HepG2 (cell line): ENCODE results near the gene CLDN9. TPM values are rescaled to one million over a fixed set of nuclear protein-coding genes. Genes with fewer than 3 reads are reported as not detected.

Source experiments
- E2F2 ChIP-seq: sonication (generic); formaldehyde crosslinking; IDR thresholded peaks from 2 replicates; pipeline ENCODE4 v1.4.0; 2020; ENCODE audit warnings: missing genetic modification reagents, borderline replicate concordance
- EZH2 ChIP-seq: conservative IDR thresholded peaks from 2 replicates; pipeline ENCODE4 v1.6.1; 2012; ENCODE audit warnings: mild to moderate bottlenecking, low read depth, low read length, moderate library complexity
- HMGXB4 ChIP-seq, 2 experiments: sonication (generic) in 1 of 2; formaldehyde crosslinking in 1 of 2; IDR thresholded peaks; 2 replicates each; pipeline versions ENCODE4 v1.4.0 to v1.6.1; 2018 to 2020; ENCODE audit warnings: missing genetic modification reagents in 2 of 2, borderline replicate concordance in 1 of 2, low read depth in 1 of 2, mild to moderate bottlenecking in 1 of 2, missing biosample characterization in 1 of 2
- HNRNPH1 ChIP-seq: fragments of 200-400 bp; formaldehyde crosslinking; optimal IDR thresholded peaks from 2 replicates; pipeline ENCODE3; 2017; ENCODE audit warnings: mild to moderate bottlenecking, low read depth, low read length
- IRF9 ChIP-seq: sonication (generic); formaldehyde crosslinking; IDR thresholded peaks from 2 replicates; pipeline ENCODE4 v1.8.0; 2022; ENCODE audit warnings: missing genetic modification reagents, mild to moderate bottlenecking, borderline replicate concordance
- KDM4B ChIP-seq: sonication (generic); formaldehyde crosslinking; IDR thresholded peaks from 2 replicates; pipeline ENCODE4 v1.4.0; 2020; ENCODE audit warnings: missing genetic modification reagents
- NFE2L2 ChIP-seq: fragments of 150-350 bp; IDR thresholded peaks from 2 replicates; pipeline ENCODE4 v1.6.1; 2014; ENCODE audit warnings: low read length
- PHF21A ChIP-seq: sonication (generic); formaldehyde crosslinking; IDR thresholded peaks from 2 replicates; pipeline ENCODE4 v1.5.0; 2020; ENCODE audit warnings: mild to moderate bottlenecking, missing genetic modification reagents
- ZBTB2 ChIP-seq: sonication (generic); formaldehyde crosslinking; IDR thresholded peaks from 2 replicates; pipeline ENCODE4 v1.8.0; 2022; ENCODE audit warnings: low read depth, missing genetic modification reagents
- ZFP1 ChIP-seq: IDR thresholded peaks from 2 replicates; pipeline ENCODE4 v1.6.1; 2016
- ZMYM3 ChIP-seq: sonication (generic); formaldehyde crosslinking; IDR thresholded peaks from 2 replicates; pipeline ENCODE4 v1.5.1; 2020; ENCODE audit warnings: mild to moderate bottlenecking, missing genetic modification reagents
- ZNF24 ChIP-seq: fragments of 450-650 bp; IDR thresholded peaks from 2 replicates; pipeline ENCODE4 v1.6.1; 2017; ENCODE audit warnings: antibody characterized with exemption, mild to moderate bottlenecking
- ZNF33B ChIP-seq: sonication (generic); formaldehyde crosslinking; IDR thresholded peaks from 2 replicates; pipeline ENCODE4 v1.5.1; 2020; ENCODE audit warnings: mild to moderate bottlenecking, missing genetic modification reagents
- ZNF354B ChIP-seq: sonication (generic); formaldehyde crosslinking; IDR thresholded peaks from 2 replicates; pipeline ENCODE4 v1.8.0; 2022; ENCODE audit warnings: mild to moderate bottlenecking, missing genetic modification reagents
- ZNF362 ChIP-seq: sonication (generic); formaldehyde crosslinking; IDR thresholded peaks from 2 replicates; pipeline ENCODE4 v1.4.0; 2020; ENCODE audit warnings: missing genetic modification reagents, mild to moderate bottlenecking, borderline replicate concordance
- ZNF543 ChIP-seq: sonication (generic); formaldehyde crosslinking; IDR thresholded peaks from 2 replicates; pipeline ENCODE4 v1.4.0; 2020; ENCODE audit warnings: mild to moderate bottlenecking, missing genetic modification reagents
- ZNF710 ChIP-seq: sonication (generic); formaldehyde crosslinking; IDR thresholded peaks from 2 replicates; pipeline ENCODE4 v1.5.0; 2020; ENCODE audit warnings: mild to moderate bottlenecking, missing genetic modification reagents, borderline replicate concordance
- polyA plus RNA-seq, 8 experiments: library from polyadenylated mRNA; depleted of rRNA in 3 of 8; stranded (reverse) in 7 of 8; unstranded in 1 of 8; fragments of >200 nt; fragmentation: Illumina TruSeq in 4 of 8; extraction: Trizol in 4 of 8; gene quantifications; 2 replicates each; pipeline versions ENCODE4 v1.2.1 to v1.2.3, GENCODE V29; 2011 to 2016; ENCODE audit warnings: low read depth in 4 of 8, missing spikeins in 1 of 8, mixed read lengths in 1 of 8; ENCODE audit not compliant: insufficient read depth in 1 of 8
- total RNA-seq, 5 experiments: library from RNA; depleted of rRNA; stranded (reverse); fragments of >200 nt; fragmentation: Illumina TruSeq; extraction: Trizol; gene quantifications; 2 replicates each; pipeline ENCODE4 v1.2.3, GENCODE V29; 2016; ENCODE audit warnings: low read depth in 1 of 5

The CLDN9 gene
- total and polyA plus RNA-seq, 2 of the 13 experiments (the other 11 are each of a cell fraction or from before 2014, with no cell fraction given): 0.15 to 0.26 TPM

GRCh38 chr16:3017794-3018506 lies 5.2 kb downstream of the CLDN9 start, which contains the start of gene CLDN6 (continued):
- TF ChIP-seq ZNF710 (no peak), ZNF24 (no peak), ZBTB2 (CRISPR knock-in tag) (no peak), ZNF354B (CRISPR knock-in tag) (no peak), ZNF33B (CRISPR knock-in tag) (no peak), ZMYM3 (CRISPR knock-in tag) (no peak; the same call in 1 of the 2 replicates), HMGXB4 (CRISPR knock-in tag; IDR thresholded peaks at IDR 0.05; ENCODE audit: borderline replicate concordance in 1 of 2, low read depth in 1 of 2) (peak; percentile 24 to 32; a peak in 3 of 4 replicates), ZFP1 (CRISPR knock-in tag) (no peak), NFE2L2 (no peak), PHF21A (CRISPR knock-in tag) (no peak), IRF9 (CRISPR knock-in tag) (no peak), ZNF543 (CRISPR knock-in tag) (no peak), KDM4B (0 out of 2 replicates have a peak, but pooled peaks have one; percentile 29), HNRNPH1 (no peak), ZNF362 (CRISPR knock-in tag) (no peak), E2F2 (CRISPR knock-in tag) (no peak), EZH2 (no peak)
